ENCODE measurements around the gene PRKCZ.
A peak's percentile ranks its signal among the peaks of the same experiment; 100 is the strongest.

Gene PRKCZ

GRCh38 chr1:2234762-2235113 lies 184.5 kb downstream of the PRKCZ start:
- H3K4me3 ChIP-seq (replicated peaks; ENCODE audit: low read depth, low read length) = peak overlapping the region; percentile 6
- no peak for TF ChIP-seq CTCF (IDR thresholded peaks at IDR 0.05; ENCODE audit: low read length, missing control alignments)
- DNase-seq (ENCODE audit: low read depth) = no peak
